ENCODE results near the gene ZNF619. TPM values are rescaled to one million over a fixed set of nuclear protein-coding genes. Genes with fewer than 3 reads are reported as not detected.

ZNF619 gene
- 1 to 10 TPM; 5.7 to 6.3 TPM for total RNA-seq

GRCh38 chr3:40476478-40477470 lies at the start of gene ZNF619:
Gene ZNF619, plus strand, starts transcription at chr3:40477122. Its CDS starts 858 bp downstream, at chr3:40477980.
- CTCF ChIA-PET: interaction anchor here (0.6 to 0.8 kb wide), 2 partner anchors 29 to 47 kb away, joined by 3 read pairs; partner anchors contain the start of gene ZNF620

GRCh38 chr3:40432793-40433192 lies 44.1 kb upstream of the ZNF619 start:
- Mint-ChIP-seq H3K27ac (no peak overlapping the region), H3K36me3 (ENCODE audit: low read depth) (no peaks in the 10 kb centered on the region), H3K4me1 (ENCODE audit: low read depth) (no peaks in the 10 kb centered on the region), H3K27me3 (no peaks in the 10 kb centered on the region), H3K9me3 (no peaks in the 10 kb centered on the region), H3K4me3 (no peak overlapping the region)
- DNase-seq (no peak), ATAC-seq (no peak)
- ChIA-PET CTCF (no interaction called here), POLR2A (no interaction called here)
- intact Hi-C loops (cut with micrococcal nuclease): no loop called here
- TF ChIP-seq CTCF (IDR thresholded peaks at IDR 0.05): no peak

More at GRCh38 chr3:40476478-40477470, at the start of gene ZNF619:
- DNase-seq (peak; percentile 60), ATAC-seq (peak; percentile 87)
- intact Hi-C loops (cut with micrococcal nuclease): no loop called here
- POLR2A ChIA-PET: interaction anchor here (0.8 to 3.9 kb wide), 8 partner anchors 10 to 48 kb away, joined by 3 to 26 read pairs (median 6); partner anchors contain the start of genes RPL14 and ZNF621
- Mint-ChIP-seq H3K27ac (peak within 1 kb of the TSS; percentile 87), H3K27me3 (no peaks in the 10 kb centered on the region), H3K9me3 (no peaks in the 10 kb centered on the region), H3K4me1 (ENCODE audit: low read depth) (peaks cover 19% of the 10 kb centered on the region), H3K4me3 (peak within 1 kb of the TSS; percentile 82), H3K36me3 (ENCODE audit: low read depth) (peaks cover 3% of the 10 kb centered on the region)
- TF ChIP-seq CTCF (IDR thresholded peaks at IDR 0.05): no peak

- ChIA-PET CTCF (no interaction called here), POLR2A (no interaction called here)
- no peak for TF ChIP-seq CTCF (IDR thresholded peaks at IDR 0.05)
- intact Hi-C loops (cut with micrococcal nuclease): no loop called here
- Mint-ChIP-seq H3K4me1 (ENCODE audit: low read depth) (no peaks in the 10 kb centered on the region), H3K27me3 (no peaks in the 10 kb centered on the region), H3K27ac (no peak overlapping the region), H3K9me3 (no peaks in the 10 kb centered on the region), H3K36me3 (ENCODE audit: low read depth) (no peaks in the 10 kb centered on the region), H3K4me3 (no peak overlapping the region)
- DNase-seq (no peak), ATAC-seq (no peak)
Observed at GRCh38 chr3:40437889-40438288, 39.0 kb upstream of the ZNF619 start.

- intact Hi-C loops (cut with micrococcal nuclease): no loop called here
- ATAC-seq (no peak), DNase-seq (no peak)
- no peaks in the 10 kb centered on the region for H3K9me3 Mint-ChIP-seq
- ChIA-PET CTCF (no interaction called here), POLR2A (no interaction called here)
- no peaks in the 10 kb centered on the region for H3K36me3 Mint-ChIP-seq (ENCODE audit: low read depth)
- H3K4me1 Mint-ChIP-seq (ENCODE audit: low read depth): no peaks in the 10 kb centered on the region
- no peaks in the 10 kb centered on the region for H3K27me3 Mint-ChIP-seq
- H3K4me3 Mint-ChIP-seq: no peak overlapping the region
- H3K27ac Mint-ChIP-seq: no peak overlapping the region
- no peak for TF ChIP-seq CTCF (IDR thresholded peaks at IDR 0.05)
Observed at GRCh38 chr3:40445062-40445461, 31.9 kb upstream of the ZNF619 start.

GRCh38 chr3:40445880-40446279 lies 31.0 kb upstream of the ZNF619 start:
- DNase-seq (no peak), ATAC-seq (no peak)
- Mint-ChIP-seq H3K4me1 (ENCODE audit: low read depth) (no peaks in the 10 kb centered on the region), H3K27me3 (no peaks in the 10 kb centered on the region), H3K4me3 (no peak overlapping the region), H3K36me3 (ENCODE audit: low read depth) (no peaks in the 10 kb centered on the region), H3K27ac (no peak overlapping the region), H3K9me3 (no peaks in the 10 kb centered on the region)
- intact Hi-C loops (cut with micrococcal nuclease): no loop called here
- TF ChIP-seq CTCF (IDR thresholded peaks at IDR 0.05): no peak
- POLR2A ChIA-PET: interaction anchor here (1.3 kb wide), 1 partner anchor 11 kb away, joined by 4 read pairs; the partner anchor contains the start of gene RPL14
- CTCF ChIA-PET: no interaction called here

Data from activated CD8-positive, alpha-beta T cell treated with anti-CD3 and anti-CD28 coated beads for 36 hours (primary cell).